Activated CD8-positive, alpha-beta memory T cell treated with anti-CD3 and anti-CD28 coated beads, Interleukin-2, amount 10 ng/mL, durations not matched to agents 7 days and 5 days (primary cell): ENCODE results near the gene CEACAM8. TPM values are rescaled to one million over a fixed set of nuclear protein-coding genes. Genes with fewer than 3 reads are reported as not detected.

ENCODE experiments used
- total RNA-seq, 2 experiments: library from RNA; stranded (reverse); gene quantifications; one replicate each; pipeline ENCODE4 v1.2.3, GENCODE V29; 2021

The CEACAM8 gene
- total RNA-seq, 2 experiments from 2014 or later, result not detected

Other genes with a start within 250 kb of the CEACAM8 start
- not detected for gene CNFN, start 204.6 kb downstream of the CEACAM8 start, total RNA-seq
- 10 to 100 TPM; 41.5 to 44.6 TPM for gene LIPE, start 167.5 kb downstream of the CEACAM8 start, total RNA-seq
- not detected for gene CXCL17, start 152.0 kb downstream of the CEACAM8 start, total RNA-seq
- gene CEACAM1, start 66.4 kb downstream of the CEACAM8 start, total RNA-seq, result 10 to 100 TPM; 30.0 to 37.0 TPM
- gene PSG3, start 145.6 kb upstream of the CEACAM8 start, total RNA-seq, result not detected
- not detected for gene PSG8, start 170.8 kb upstream of the CEACAM8 start, total RNA-seq